Neutrophil (primary cell): ENCODE measurements around the gene DNAI1.

Experiments
- H3K27ac ChIP-seq: fragments of 200-600 bp; sonication (generic); 2 replicates; pipeline ENCODE4 v1.5.1; 2016; ENCODE audit warnings: mild to moderate bottlenecking, moderate library complexity
- H3K27me3 ChIP-seq: fragments of 200-600 bp; sonication (generic); 2 replicates; pipeline ENCODE4 v1.6.0; 2016; ENCODE audit warnings: mild to moderate bottlenecking
- H3K36me3 ChIP-seq: fragments of 200-600 bp; sonication (generic); 2 replicates; pipeline ENCODE4 v1.5.1; 2017
- H3K4me1 ChIP-seq, 2 experiments: fragments of 200-600 bp in 1 of 2; sonication (generic) in 1 of 2; 1 replicate in 1 of 2; 2 replicates in 1 of 2; pipeline versions ENCODE4 v1.5.1 to v1.6.1; 2013 to 2016; ENCODE audit warnings: low read depth in 1 of 2, low read length in 1 of 2, mild to moderate bottlenecking in 1 of 2, moderate library complexity in 1 of 2; ENCODE audit not compliant: control insufficient read depth in 1 of 2, insufficient read depth in 1 of 2
- H3K4me3 ChIP-seq, 2 experiments: fragments of 200-600 bp in 1 of 2; sonication (generic) in 1 of 2; 1 replicate in 1 of 2; 2 replicates in 1 of 2; pipeline ENCODE4 v1.5.1; 2013 to 2016; ENCODE audit warnings: low read depth in 1 of 2, low read length in 1 of 2, mild to moderate bottlenecking in 1 of 2, moderate library complexity in 1 of 2
- H3K9me3 ChIP-seq: fragments of 200-600 bp; sonication (generic); 2 replicates; pipeline ENCODE4 v1.5.1; 2016
- CTCF ChIP-seq: fragments of 200-600 bp; sonication (generic); IDR thresholded peaks from 2 replicates; pipeline ENCODE4 v1.5.1; 2016; ENCODE audit warnings: antibody characterized with exemption

The DNAI1 gene

GRCh38 chr9:34547960-34548611 is 89.5 kb downstream of the DNAI1 start:
- H3K27ac ChIP-seq: no peak overlapping the region
- no peak for TF ChIP-seq CTCF
- no peaks in the 10 kb centered on the region for H3K9me3 ChIP-seq
- no peaks in the 10 kb centered on the region for H3K4me1 ChIP-seq
- H3K27me3 ChIP-seq: peaks cover 33% of the 10 kb centered on the region
- no peak overlapping the region for H3K4me3 ChIP-seq
- H3K36me3 ChIP-seq: no peaks in the 10 kb centered on the region

GRCh38 chr9:34549407-34549732 is 90.8 kb downstream of the DNAI1 start:
- Histone ChIP-seq H3K27me3 (peaks cover 25% of the 10 kb centered on the region), H3K9me3 (no peaks in the 10 kb centered on the region), H3K27ac (no peak overlapping the region), H3K4me3 (no peak overlapping the region), H3K36me3 (no peaks in the 10 kb centered on the region), H3K4me1 (no peaks in the 10 kb centered on the region)
- no peak for TF ChIP-seq CTCF

GRCh38 chr9:34550016-34550680 is 91.5 kb downstream of the DNAI1 start:
- H3K4me1 ChIP-seq: no peaks in the 10 kb centered on the region
- TF ChIP-seq CTCF: no peak

GRCh38 chr9:34550681-34551270 is 92.2 kb downstream of the DNAI1 start:
- Histone ChIP-seq H3K27ac (no peak overlapping the region), H3K27me3 (peaks cover 27% of the 10 kb centered on the region), H3K36me3 (no peaks in the 10 kb centered on the region), H3K9me3 (no peaks in the 10 kb centered on the region), H3K4me1 (no peaks in the 10 kb centered on the region), H3K4me3 (no peak overlapping the region)
- no peak for TF ChIP-seq CTCF

More at GRCh38 chr9:34550016-34550680, 91.5 kb downstream of the DNAI1 start:
- peaks cover 30% of the 10 kb centered on the region for H3K27me3 ChIP-seq
- no peaks in the 10 kb centered on the region for H3K9me3 ChIP-seq
- no peaks in the 10 kb centered on the region for H3K36me3 ChIP-seq
- H3K4me3 ChIP-seq: no peak overlapping the region
- H3K27ac ChIP-seq: no peak overlapping the region

GRCh38 chr9:34551751-34552605 is 93.4 kb downstream of the DNAI1 start:
- no peak for TF ChIP-seq CTCF
- Histone ChIP-seq H3K4me1 (no peaks in the 10 kb centered on the region), H3K9me3 (no peaks in the 10 kb centered on the region), H3K4me3 (no peak overlapping the region), H3K27me3 (peaks cover 19% of the 10 kb centered on the region), H3K27ac (no peak overlapping the region), H3K36me3 (no peaks in the 10 kb centered on the region)
